ENCODE measurements around the gene KLHL24.

- TF ChIP-seq, protein P1, sequence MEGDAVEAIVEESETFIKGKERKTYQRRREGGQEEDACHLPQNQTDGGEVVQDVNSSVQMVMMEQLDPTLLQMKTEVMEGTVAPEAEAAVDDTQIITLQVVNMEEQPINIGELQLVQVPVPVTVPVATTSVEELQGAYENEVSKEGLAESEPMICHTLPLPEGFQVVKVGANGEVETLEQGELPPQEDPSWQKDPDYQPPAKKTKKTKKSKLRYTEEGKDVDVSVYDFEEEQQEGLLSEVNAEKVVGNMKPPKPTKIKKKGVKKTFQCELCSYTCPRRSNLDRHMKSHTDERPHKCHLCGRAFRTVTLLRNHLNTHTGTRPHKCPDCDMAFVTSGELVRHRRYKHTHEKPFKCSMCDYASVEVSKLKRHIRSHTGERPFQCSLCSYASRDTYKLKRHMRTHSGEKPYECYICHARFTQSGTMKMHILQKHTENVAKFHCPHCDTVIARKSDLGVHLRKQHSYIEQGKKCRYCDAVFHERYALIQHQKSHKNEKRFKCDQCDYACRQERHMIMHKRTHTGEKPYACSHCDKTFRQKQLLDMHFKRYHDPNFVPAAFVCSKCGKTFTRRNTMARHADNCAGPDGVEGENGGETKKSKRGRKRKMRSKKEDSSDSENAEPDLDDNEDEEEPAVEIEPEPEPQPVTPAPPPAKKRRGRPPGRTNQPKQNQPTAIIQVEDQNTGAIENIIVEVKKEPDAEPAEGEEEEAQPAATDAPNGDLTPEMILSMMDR (IDR thresholded peaks at IDR 0.05) = no peak
- TF ChIP-seq ZFX (IDR thresholded peaks at IDR 0.05; ENCODE audit: borderline replicate concordance) = no peak
Observed at GRCh38 chr3:183645254-183645653, 9.8 kb downstream of the KLHL24 start.
